ENCODE measurements around the gene CNTN1. TPM values are rescaled to one million over a fixed set of nuclear protein-coding genes. Genes with fewer than 3 reads are reported as not detected.
A peak's percentile ranks its signal among the peaks of the same experiment; 100 is the strongest.

Gene CNTN1
- total RNA-seq, 2 donors from 2014 or later = 1.3 to 3.1 TPM

DNA sequence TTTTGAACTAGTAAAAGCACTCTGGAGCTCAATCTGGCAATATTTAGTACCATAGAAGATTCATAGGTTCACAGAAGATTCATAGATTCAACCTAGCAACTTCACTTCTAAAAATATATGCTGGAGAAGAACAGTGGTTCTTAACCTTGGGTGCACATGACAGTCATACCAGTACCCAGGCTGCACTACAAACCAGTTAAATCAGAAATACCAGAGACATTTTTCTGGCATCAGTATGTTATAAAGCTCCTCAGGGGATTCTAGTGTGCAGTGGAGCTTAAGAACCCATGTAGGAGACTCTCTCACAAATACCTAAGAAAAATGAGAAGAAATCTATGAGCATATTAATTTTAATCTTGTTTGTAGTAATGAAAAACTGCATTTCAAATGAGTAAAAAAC is 46.6 kb downstream of the CNTN1 start:
- H3K9me3 ChIP-seq = no peaks in the 10 kb centered on the region
- no peak for TF ChIP-seq CTCF (IDR thresholded peaks at IDR 0.05)
- no peak for TF ChIP-seq POLR2A (IDR thresholded peaks at IDR 0.05)
- H3K4me3 ChIP-seq = no peak overlapping the region
- no peaks in the 10 kb centered on the region for H3K4me1 ChIP-seq
- H3K27me3 ChIP-seq = no peaks in the 10 kb centered on the region
- DNase-seq (no peak), ATAC-seq (no peak)
- intact Hi-C loops (cut with DNase I) = no loop called here
- H3K27ac ChIP-seq = no peak overlapping the region
- H3K36me3 ChIP-seq (replicated peaks in 1 of 2; ENCODE audit: insufficient read depth in 1 of 2, low read depth in 2 of 2) = no peaks in the 10 kb centered on the region

GRCh38 chr12:40742041-40742440 is 49.8 kb downstream of the CNTN1 start:
- intact Hi-C loops (cut with DNase I) = no loop called here
- ATAC-seq (no peak), DNase-seq (no peak)
- no peaks in the 10 kb centered on the region for H3K9me3 ChIP-seq
- no peak for TF ChIP-seq CTCF (IDR thresholded peaks at IDR 0.05)
- no peak for TF ChIP-seq POLR2A (IDR thresholded peaks at IDR 0.05)
- 41 to 50% methylated on average over 2 of the region's 2 CpGs for WGBS, 2 donors
- no peaks in the 10 kb centered on the region for H3K27me3 ChIP-seq
- no peaks in the 10 kb centered on the region for H3K36me3 ChIP-seq (replicated peaks in 1 of 2; ENCODE audit: insufficient read depth in 1 of 2, low read depth in 2 of 2)
- H3K4me1 ChIP-seq = no peaks in the 10 kb centered on the region
- no peak overlapping the region for H3K27ac ChIP-seq
- no peak overlapping the region for H3K4me3 ChIP-seq

DNA sequence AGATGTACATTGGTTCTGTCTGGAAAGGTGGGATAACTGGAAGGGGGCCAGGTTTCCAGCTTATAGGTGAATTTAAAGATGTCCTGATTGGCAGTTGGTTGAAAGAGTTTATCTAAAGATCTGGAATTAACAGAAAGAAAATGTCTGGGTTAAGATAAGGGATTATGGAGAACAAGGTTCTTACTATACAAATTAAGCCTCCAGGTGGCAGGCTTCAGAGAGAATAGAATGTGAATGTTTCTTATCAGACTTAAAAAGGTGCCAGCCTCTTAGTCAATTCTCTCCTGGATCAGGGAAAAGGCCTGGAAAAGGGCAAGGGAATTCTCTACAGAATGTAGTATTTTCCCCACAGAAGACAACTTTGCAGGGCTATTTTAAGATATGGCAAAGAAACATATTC is 53.1 kb downstream of the CNTN1 start:
- no peaks in the 10 kb centered on the region for H3K4me1 ChIP-seq
- no peak for TF ChIP-seq POLR2A (IDR thresholded peaks at IDR 0.05)
- TF ChIP-seq CTCF (IDR thresholded peaks at IDR 0.05) = no peak

DNA sequence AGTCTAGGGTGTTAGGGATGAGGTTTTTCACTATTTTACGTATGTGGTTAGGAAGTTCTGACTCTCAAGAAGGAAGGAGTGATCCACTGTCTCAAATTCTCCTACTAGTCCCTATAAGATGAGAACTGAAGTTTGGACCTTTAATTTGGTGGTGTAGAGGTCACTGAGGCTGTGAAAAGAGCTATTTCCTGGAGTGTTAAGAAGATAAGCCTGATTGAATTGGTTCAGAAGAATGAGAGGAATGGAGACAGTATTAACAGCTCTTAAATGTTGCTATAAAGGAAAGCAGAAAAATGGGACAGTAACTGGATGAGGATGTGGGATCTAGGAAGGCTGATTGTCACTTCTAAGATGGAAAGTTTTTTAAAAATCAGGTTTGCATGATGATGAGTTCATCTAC is 57.6 kb downstream of the CNTN1 start:
- no peak overlapping the region for H3K27ac ChIP-seq
- ATAC-seq (no peak), DNase-seq (no peak)
- 39 to 68% methylated on average over 1 of the region's 1 CpG for WGBS, 2 donors
- H3K27me3 ChIP-seq = no peaks in the 10 kb centered on the region
- H3K4me1 ChIP-seq = no peaks in the 10 kb centered on the region
- no peaks in the 10 kb centered on the region for H3K36me3 ChIP-seq (replicated peaks in 1 of 2; ENCODE audit: insufficient read depth in 1 of 2, low read depth in 2 of 2)
- no peak for TF ChIP-seq CTCF (IDR thresholded peaks at IDR 0.05)
- no peak for TF ChIP-seq POLR2A (IDR thresholded peaks at IDR 0.05)
- intact Hi-C loops (cut with DNase I) = no loop called here
- no peaks in the 10 kb centered on the region for H3K9me3 ChIP-seq
- no peak overlapping the region for H3K4me3 ChIP-seq

More for the DNA sequence above, 53.1 kb downstream of the CNTN1 start:
- DNase-seq = no peak
- Histone ChIP-seq H3K27me3 (no peaks in the 10 kb centered on the region), H3K27ac (no peak overlapping the region), H3K36me3 (replicated peaks in 1 of 2; ENCODE audit: insufficient read depth in 1 of 2, low read depth in 2 of 2) (no peaks in the 10 kb centered on the region), H3K4me3 (no peak overlapping the region), H3K9me3 (no peaks in the 10 kb centered on the region)
- no peak for ATAC-seq
- intact Hi-C loops (cut with DNase I) = no loop called here

- intact Hi-C loops (cut with DNase I) = no loop called here
- no peak overlapping the region for H3K4me3 ChIP-seq
- ATAC-seq (peak; percentile 65), DNase-seq (no peak)
- H3K9me3 ChIP-seq = no peaks in the 10 kb centered on the region
- H3K36me3 ChIP-seq (replicated peaks in 1 of 2; ENCODE audit: insufficient read depth in 1 of 2, low read depth in 2 of 2) = no peaks in the 10 kb centered on the region
- H3K27ac ChIP-seq = no peak overlapping the region
- no peaks in the 10 kb centered on the region for H3K4me1 ChIP-seq
- 10 to 15% methylated on average over 2 of the region's 2 CpGs for WGBS, 2 donors
- TF ChIP-seq POLR2A (IDR thresholded peaks at IDR 0.05) (no peak), CTCF (IDR thresholded peaks at IDR 0.05) (no peak)
- H3K27me3 ChIP-seq = no peaks in the 10 kb centered on the region
Measured at GRCh38 chr12:40752011-40752410, 59.8 kb downstream of the CNTN1 start.
